GM13976 (cell line): ENCODE data around the gene GRAPL.
"Not testable (repeated sequence)": the region's sequence is repeated elsewhere in the genome, so short reads cannot be mapped to it uniquely, and the experiment has no call there.

ENCODE experiments used
- DNase-seq: peaks from one replicate; pipeline ENCODE4 v3.0.0; 2012; ENCODE audit warnings: low spot score
- in situ Hi-C: fragments of 300-500 bp; cut with MboI; formaldehyde crosslinking; loops from one replicate; pipeline ENCODE4 v1.12.0; 2022; ENCODE audit warnings: low sequenced_read_pairs, mixed read lengths, inconsistent platforms; ENCODE audit not compliant: unreplicated experiment
- TF ChIP-seq, protein P1 (sequence below): IDR thresholded peaks from 2 replicates; pipeline ENCODE4 v1.5.1; 2012; ENCODE audit warnings: borderline replicate concordance, mild to moderate bottlenecking; ENCODE audit not compliant: insufficient read depth; ENCODE audit errors: extremely low read depth, missing control alignments, control extremely low read depth

The GRAPL gene

GRCh38 chr17:19131772-19132171 is 4.4 kb downstream of the GRAPL start:
- in situ Hi-C loops, DNase-seq: not testable (repeated sequence)

- DNase-seq, in situ Hi-C loops: not testable (repeated sequence)
These were observed 6.4 kb downstream of the GRAPL start for GRCh38 chr17:19133793-19134192.

- DNase-seq, in situ Hi-C loops: not testable (repeated sequence)
These were observed 8.0 kb downstream of the GRAPL start for GRCh38 chr17:19135391-19135790.

GRCh38 chr17:19136138-19136537 is 8.7 kb downstream of the GRAPL start:
- in situ Hi-C loops, DNase-seq: not testable (repeated sequence)

DNA sequence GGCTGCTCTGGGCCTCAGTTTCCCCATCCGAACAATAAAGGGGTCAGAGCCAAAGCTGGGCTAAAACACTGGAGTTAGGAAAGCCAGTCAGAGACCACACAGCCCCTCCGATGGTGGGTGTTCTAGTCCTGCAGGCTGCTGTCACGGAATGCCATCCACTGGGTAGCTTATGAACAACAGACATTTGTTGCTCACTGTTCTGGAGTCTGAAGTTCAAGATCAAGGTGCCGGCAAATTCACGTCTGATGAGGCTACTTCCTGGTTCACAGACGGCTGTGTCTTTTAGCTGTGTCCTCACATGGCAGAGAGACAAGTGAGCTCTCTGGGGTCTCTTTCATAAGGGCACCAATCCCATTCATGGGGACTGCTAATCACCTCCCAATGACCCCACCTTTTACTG is 9.2 kb downstream of the GRAPL start:
- DNase-seq, in situ Hi-C loops: not testable (repeated sequence)

DNA sequence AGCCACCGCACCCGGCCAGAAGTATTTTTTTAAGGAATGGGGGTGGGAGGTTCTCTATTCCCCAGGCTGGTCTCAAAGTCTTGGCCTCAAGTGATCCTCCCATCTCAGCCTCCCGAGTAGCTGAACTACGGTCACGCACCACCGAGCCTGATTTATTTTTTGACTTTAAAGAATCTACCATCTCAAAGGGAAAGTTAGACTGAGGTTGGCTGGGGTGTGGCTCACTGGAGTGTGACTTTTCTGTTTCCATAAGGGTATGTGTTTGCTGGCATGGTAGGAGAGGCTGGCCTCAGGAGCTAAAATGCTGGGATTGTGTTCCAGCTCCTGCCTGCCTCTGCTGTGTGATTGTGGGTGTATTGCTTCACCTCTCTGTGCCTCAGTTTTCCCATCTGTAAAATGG is 10.6 kb downstream of the GRAPL start:
- in situ Hi-C loops, result not testable (repeated sequence)

GRCh38 chr17:19141366-19142155 is 14.2 kb downstream of the GRAPL start:
- DNase-seq, in situ Hi-C loops: not testable (repeated sequence)

More for the DNA sequence above, 10.6 kb downstream of the GRAPL start:
- DNase-seq, result not testable (repeated sequence)

DNA sequence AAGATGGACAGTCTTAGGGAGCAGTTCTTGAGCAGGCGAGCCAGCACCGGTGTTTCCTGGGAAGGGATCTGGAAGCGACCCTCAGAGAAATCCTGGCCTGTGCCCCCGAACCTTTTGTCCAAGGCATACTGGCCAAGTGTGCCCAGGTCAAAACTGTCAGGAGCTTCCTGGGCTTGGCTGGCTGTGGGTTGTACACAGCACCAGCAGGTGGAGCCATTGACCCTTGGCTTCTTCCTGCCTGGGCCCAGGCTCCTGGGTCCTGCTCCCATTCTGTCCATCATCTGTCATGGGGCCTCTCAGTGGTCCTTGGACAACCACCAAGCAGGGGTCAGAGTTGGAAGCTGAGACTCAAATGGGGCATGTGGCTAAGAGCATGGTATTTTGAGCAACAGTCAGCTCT is 15.0 kb downstream of the GRAPL start:
- TF ChIP-seq, protein P1, sequence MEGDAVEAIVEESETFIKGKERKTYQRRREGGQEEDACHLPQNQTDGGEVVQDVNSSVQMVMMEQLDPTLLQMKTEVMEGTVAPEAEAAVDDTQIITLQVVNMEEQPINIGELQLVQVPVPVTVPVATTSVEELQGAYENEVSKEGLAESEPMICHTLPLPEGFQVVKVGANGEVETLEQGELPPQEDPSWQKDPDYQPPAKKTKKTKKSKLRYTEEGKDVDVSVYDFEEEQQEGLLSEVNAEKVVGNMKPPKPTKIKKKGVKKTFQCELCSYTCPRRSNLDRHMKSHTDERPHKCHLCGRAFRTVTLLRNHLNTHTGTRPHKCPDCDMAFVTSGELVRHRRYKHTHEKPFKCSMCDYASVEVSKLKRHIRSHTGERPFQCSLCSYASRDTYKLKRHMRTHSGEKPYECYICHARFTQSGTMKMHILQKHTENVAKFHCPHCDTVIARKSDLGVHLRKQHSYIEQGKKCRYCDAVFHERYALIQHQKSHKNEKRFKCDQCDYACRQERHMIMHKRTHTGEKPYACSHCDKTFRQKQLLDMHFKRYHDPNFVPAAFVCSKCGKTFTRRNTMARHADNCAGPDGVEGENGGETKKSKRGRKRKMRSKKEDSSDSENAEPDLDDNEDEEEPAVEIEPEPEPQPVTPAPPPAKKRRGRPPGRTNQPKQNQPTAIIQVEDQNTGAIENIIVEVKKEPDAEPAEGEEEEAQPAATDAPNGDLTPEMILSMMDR, result peak; percentile 24
- DNase-seq, in situ Hi-C loops: not testable (repeated sequence)

GRCh38 chr17:19143097-19143777 is 15.8 kb downstream of the GRAPL start:
- in situ Hi-C loops, result not testable (repeated sequence)

GRCh38 chr17:19144373-19144772 is 17.0 kb downstream of the GRAPL start:
- DNase-seq, in situ Hi-C loops: not testable (repeated sequence)

More at GRCh38 chr17:19143097-19143777, 15.8 kb downstream of the GRAPL start:
- DNase-seq, result not testable (repeated sequence)

DNA sequence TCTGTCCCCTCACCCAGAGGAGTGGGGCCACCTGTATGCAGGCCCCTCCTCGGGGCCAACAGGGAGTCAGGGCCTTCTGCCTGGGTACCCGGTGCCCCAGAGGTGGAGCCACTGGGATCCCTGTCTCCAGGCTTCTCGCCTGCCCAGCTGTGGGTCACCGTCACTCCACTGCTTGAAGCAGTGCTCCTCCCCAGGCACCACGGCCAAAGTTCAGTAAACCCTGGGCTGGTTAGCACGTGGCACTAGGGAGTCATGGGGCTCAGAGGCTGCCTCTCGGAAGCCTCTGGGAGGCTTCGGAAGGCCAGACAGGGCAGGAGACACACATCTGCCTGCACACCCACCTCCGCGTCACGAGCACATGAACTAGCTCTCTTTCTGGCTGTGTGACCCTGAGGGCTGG is 18.1 kb downstream of the GRAPL start:
- in situ Hi-C loops, DNase-seq: not testable (repeated sequence)

DNA sequence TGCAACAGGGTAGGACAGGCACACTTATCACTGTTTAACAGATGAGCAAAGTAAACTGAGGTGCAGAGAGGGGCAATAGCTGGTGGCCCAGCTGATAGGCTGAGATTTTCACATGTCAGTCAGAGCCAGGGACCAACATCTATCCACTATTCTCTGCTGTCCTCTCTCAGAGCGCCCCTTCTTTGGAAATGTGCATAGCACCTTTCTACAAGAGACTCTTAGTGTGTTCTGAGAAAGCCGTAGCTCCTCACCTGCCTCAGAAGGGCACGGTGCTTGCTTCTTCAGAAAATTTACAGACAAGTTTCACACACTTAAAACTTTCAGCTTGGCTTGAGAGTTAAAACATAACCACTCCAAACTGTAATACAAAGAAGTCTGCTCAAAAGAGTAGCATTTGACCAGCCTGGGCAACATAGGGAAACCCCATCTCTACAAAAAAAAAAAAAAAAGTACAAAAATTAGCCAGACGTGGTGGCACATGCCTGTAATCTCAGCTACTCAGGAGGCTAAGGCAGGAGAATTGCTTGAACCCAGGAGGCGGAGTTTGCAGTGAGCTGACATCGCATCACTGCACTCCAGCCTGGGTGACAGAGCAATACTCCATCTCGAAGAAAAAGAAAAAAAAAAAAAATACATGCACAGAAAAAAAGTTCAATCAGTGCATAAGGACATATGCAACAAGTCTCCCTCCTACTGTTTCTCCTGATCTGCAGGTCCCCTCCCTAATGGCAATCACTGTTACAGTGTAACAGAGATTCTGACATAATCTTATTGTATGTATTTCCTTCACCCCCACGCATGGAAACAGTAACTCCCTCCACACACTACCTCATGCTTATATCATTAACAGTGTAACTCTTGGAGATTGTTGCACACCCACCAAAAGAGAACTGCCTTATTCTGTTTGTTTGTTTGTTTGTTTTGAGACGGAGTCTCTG is 23.6 kb downstream of the GRAPL start:
- in situ Hi-C loops, DNase-seq: not testable (repeated sequence)

DNA sequence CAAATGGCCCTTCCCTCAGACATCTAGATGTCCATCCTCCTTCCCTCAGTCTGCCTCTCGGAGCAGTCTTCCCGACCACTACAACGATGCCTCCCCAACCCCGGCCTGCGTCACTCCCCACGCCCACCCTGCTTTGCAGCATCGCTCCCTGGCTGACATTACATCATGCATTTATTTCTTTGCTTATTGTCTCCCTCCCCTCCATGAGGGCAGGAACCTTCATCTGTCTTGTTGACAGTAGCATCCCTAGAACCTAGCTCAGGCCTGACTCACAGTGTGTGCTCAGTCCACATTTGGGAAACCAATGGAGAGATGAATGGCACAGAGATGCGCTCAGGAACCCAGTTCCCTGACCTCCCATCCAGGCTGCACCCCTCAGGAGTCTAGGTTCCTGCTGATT is 30.2 kb downstream of the GRAPL start:
- DNase-seq, in situ Hi-C loops: not testable (repeated sequence)

DNA sequence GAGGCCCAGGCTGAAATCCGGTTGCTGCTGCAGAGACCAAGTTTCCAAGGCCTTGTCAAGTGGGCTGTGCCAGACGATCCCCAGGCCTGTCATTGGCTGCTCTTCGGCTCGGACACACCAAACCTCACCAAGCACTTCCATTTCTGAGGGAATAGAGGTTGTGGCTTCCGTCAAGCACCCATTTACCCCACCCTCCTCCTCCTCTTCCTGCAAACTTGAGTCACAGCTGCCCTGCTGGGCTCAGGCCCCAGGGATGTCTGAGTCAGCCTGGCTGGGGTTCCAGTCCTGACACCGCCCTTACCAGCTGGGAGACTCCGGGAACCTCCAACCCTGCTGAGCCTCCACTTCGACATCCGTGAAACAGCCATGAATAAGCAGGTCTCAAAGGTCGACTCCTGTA is 31.1 kb downstream of the GRAPL start:
- DNase-seq, in situ Hi-C loops: not testable (repeated sequence)

DNA sequence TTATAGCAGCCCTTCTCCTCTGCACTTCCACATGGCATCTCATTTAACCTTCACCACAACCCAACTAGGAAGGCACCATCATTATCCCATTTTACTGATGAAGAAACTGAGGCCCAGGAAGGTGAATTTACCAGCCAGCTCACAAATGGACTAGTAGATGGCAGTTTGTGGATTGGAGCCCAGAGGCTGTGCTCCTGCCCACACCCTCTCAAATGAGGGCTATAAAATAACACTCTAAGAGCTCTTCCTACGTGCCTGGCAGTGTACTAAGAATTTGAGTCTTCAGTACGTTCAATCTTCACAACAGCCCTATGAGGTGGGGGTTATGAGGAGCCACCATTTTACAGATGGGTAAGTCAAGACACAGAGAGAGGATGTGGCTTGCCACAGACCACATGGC is 31.5 kb downstream of the GRAPL start:
- in situ Hi-C loops, DNase-seq: not testable (repeated sequence)

DNA sequence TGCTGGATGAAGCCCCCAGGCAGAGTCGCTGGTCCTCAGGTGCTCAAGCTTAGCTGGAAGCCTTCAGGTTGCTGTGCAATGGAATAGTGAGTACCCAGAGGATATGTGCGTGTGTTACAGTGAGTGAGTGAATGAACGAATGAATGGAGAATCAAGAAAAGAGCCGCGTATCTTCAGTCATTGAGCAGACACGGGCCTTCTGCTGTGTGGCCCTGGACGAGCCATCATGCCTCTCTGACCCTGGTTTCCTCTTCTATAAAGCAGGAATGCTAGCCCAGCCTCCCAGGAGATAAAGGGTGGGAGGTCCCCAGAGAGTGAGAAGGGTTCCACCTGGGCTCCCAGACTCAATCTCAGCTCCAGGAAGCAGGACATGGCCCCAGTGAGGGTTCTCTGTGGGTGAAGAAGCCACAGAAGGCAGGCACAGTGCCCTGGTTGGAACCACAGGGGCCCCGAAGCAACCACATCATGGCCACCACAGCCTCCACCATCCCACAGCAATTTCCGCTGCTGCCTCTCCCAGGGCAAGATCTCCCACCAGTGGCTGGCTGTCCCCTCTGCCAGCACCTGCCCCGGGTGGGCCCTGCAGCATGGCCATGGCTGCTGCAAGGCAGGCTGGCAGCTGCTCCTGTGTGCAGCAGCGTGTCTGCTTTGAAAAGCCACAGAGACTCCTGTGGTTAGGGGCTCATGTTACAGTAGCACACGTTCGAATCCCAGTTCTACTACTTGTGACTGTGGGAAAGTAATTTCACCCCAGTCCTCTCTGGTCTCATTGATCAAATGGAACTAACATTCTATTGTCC is 34.1 kb downstream of the GRAPL start:
- DNase-seq, in situ Hi-C loops: not testable (repeated sequence)
